HCT116 (cell line): ENCODE measurements around the gene ALCAM.

Source experiments
- CEBPB ChIP-seq: IDR thresholded peaks from 2 replicates; pipeline ENCODE4 v1.6.1; 2012; ENCODE audit warnings: low read depth
- CTCF ChIP-seq, 3 experiments: fragments of 200-600 bp in 1 of 3; sonication (generic) in 1 of 3; IDR thresholded peaks in 2 of 3; conservative IDR thresholded peaks in 1 of 3; 2 replicates each; pipeline ENCODE4 v1.5.1; 2012 to 2017; ENCODE audit warnings: low read depth in 2 of 3, low read length in 2 of 3, antibody characterized with exemption in 1 of 3, borderline replicate concordance in 1 of 3, control low read depth in 1 of 3, mild to moderate bottlenecking in 1 of 3, mixed read lengths in 1 of 3, mixed run types in 1 of 3, moderate library complexity in 1 of 3; ENCODE audit not compliant: insufficient read depth in 1 of 3
- ELF1 ChIP-seq: IDR thresholded peaks from 2 replicates; pipeline ENCODE4 v1.6.1; 2012; ENCODE audit warnings: low read depth, borderline replicate concordance
- EZH2 ChIP-seq: fragments of 200-600 bp; sonication (generic); IDR thresholded peaks from 2 replicates; pipeline ENCODE4 v1.6.1; 2017; ENCODE audit warnings: antibody characterized with exemption, mixed run types
- JUND ChIP-seq: IDR thresholded peaks from 2 replicates; pipeline ENCODE4 v1.6.1; 2012
- POLR2A ChIP-seq: IDR thresholded peaks from 2 replicates; pipeline ENCODE4 v1.7.0; 2011; ENCODE audit warnings: borderline replicate concordance; ENCODE audit not compliant: insufficient read depth, insufficient read length; ENCODE audit errors: extremely low read depth
- RAD21 ChIP-seq: IDR thresholded peaks from 2 replicates; pipeline ENCODE4 v1.6.1; 2012; ENCODE audit warnings: low read depth, mild to moderate bottlenecking
- REST ChIP-seq: IDR thresholded peaks from 2 replicates; pipeline ENCODE4 v1.6.1; 2012; ENCODE audit warnings: low read depth
- SP1 ChIP-seq: IDR thresholded peaks from 2 replicates; pipeline ENCODE4 v1.6.1; 2012; ENCODE audit warnings: low read depth
- TCF7L2 ChIP-seq: IDR thresholded peaks from 2 replicates; pipeline ENCODE4 v1.7.0; 2011; ENCODE audit warnings: borderline replicate concordance, inconsistent platforms; ENCODE audit not compliant: insufficient read depth, insufficient read length; ENCODE audit errors: extremely low read depth
- YY1 ChIP-seq: IDR thresholded peaks from 2 replicates; pipeline ENCODE4 v1.6.1; 2011; ENCODE audit warnings: low read length, low read depth, moderate library complexity, mild to moderate bottlenecking; ENCODE audit not compliant: insufficient replicate concordance; ENCODE audit errors: extremely low read depth
- ZNF274 ChIP-seq: fragments of 200-500 bp; sonication (Bioruptor generic); IDR thresholded peaks from 2 replicates; pipeline ENCODE4 v1.6.1; 2014; ENCODE audit warnings: mild to moderate bottlenecking, low read depth, low read length, inconsistent platforms
- TF ChIP-seq, protein P1 (sequence below): IDR thresholded peaks from 2 replicates; pipeline ENCODE4 v1.6.1; 2012

- TF ChIP-seq CTCF (IDR thresholded peaks at IDR 0.05 in 2 of 3, conservative IDR thresholded peaks at IDR 0.05 in 1 of 3; ENCODE audit: borderline replicate concordance in 1 of 3, insufficient read depth in 1 of 3, low read depth in 2 of 3, low read length in 2 of 3) (no peak), JUND (no peak), EZH2 (no peak), ZNF274 (no peak), POLR2A (no peak), CEBPB (no peak), RAD21 (no peak), SP1 (no peak), YY1 (no peak), TCF7L2 (no peak), REST (no peak), ELF1 (no peak)
- TF ChIP-seq, protein P1, sequence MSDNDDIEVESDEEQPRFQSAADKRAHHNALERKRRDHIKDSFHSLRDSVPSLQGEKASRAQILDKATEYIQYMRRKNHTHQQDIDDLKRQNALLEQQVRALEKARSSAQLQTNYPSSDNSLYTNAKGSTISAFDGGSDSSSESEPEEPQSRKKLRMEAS, result no peak
These were observed 12.3 kb upstream of the ALCAM start for GRCh38 chr3:105354429-105354828.
